Measurements from ENCODE around the gene WWOX. TPM values are rescaled to one million over a fixed set of nuclear protein-coding genes. Genes with fewer than 3 reads are reported as not detected.

Gene WWOX
- total RNA-seq, 1 donor from 2014 or later: 34.9 TPM

DNA sequence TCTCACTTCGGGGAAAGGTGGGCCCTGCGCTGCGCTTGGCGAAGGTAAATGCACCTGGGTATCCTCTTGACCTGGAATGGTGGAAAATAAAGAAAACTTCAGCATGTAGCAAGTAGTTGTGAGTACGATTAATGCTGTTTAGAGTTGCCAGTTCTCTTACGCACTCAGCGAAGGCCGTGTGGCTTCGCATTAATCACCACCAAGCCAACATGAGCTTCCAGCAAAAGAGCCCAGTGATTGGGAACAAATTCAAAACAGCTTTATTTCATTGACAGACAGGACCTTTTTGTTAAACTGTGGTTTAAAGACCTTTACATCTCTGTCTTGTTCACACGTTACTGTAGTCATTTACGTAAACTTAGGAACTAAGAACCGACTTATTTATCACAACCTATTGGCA is 969.7 kb downstream of the WWOX start:
- Histone ChIP-seq H3K4me3 (ENCODE audit: low read depth, low read length) (no peak overlapping the region), H3K27me3 (ENCODE audit: control insufficient read depth, insufficient read depth, low read length) (no peaks in the 10 kb centered on the region), H3K36me3 (ENCODE audit: control insufficient read depth, insufficient read depth, low read length) (no peaks in the 10 kb centered on the region)
- DNase-seq (ENCODE audit: low read depth): no peak
- TF ChIP-seq CTCF (IDR thresholded peaks at IDR 0.05; ENCODE audit: insufficient read depth, low read length, poor library complexity, severe bottlenecking): no peak

DNA sequence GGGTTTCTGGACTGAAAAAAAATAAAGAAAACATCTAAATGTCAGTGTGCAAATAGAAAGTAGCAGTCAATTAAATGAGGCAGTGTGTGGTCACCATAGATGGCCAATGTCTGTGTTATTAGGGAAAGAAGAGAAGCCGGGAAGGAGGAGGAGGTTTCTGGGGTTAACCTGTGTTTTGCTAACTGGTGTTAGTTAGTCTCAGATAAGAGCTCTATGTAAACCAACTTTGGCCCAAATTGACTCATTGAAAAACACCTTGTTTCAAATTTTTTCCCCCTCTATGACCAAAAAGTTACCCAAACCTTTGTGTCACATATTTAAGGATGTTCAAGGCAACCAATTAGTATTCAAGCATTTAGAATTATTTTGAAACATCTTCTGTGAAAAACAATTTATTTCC is 970.2 kb downstream of the WWOX start:
- DNase-seq (ENCODE audit: low read depth): no peak
- Histone ChIP-seq H3K27me3 (ENCODE audit: control insufficient read depth, insufficient read depth, low read length) (no peaks in the 10 kb centered on the region), H3K4me3 (ENCODE audit: low read depth, low read length) (no peak overlapping the region), H3K36me3 (ENCODE audit: control insufficient read depth, insufficient read depth, low read length) (no peaks in the 10 kb centered on the region)
- TF ChIP-seq CTCF (IDR thresholded peaks at IDR 0.05; ENCODE audit: insufficient read depth, low read length, poor library complexity, severe bottlenecking): no peak

DNA sequence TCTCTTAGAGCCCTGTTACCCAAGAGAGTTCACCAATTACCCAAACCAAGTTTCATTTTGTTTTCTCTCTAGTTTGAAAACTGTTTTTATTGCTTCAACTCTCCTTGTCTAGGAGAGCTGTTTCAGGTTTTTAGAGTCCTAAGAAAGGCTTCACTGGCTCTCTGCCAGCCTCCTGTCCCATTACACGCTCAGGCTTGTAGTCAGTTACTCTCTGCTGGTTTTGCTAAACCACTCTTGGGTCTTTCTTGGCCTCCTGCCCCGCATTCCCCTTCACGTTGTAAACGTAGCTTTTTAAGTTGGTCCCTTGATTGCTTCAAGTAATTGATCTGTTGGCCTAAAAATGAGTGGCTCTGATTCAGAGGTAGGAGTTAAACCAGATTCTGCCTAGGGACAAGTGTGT is 972.0 kb downstream of the WWOX start:
- no peaks in the 10 kb centered on the region for H3K36me3 ChIP-seq (ENCODE audit: control insufficient read depth, insufficient read depth, low read length)
- TF ChIP-seq CTCF (IDR thresholded peaks at IDR 0.05; ENCODE audit: insufficient read depth, low read length, poor library complexity, severe bottlenecking): no peak
- no peak for DNase-seq (ENCODE audit: low read depth)
- H3K4me3 ChIP-seq (ENCODE audit: low read depth, low read length): no peak overlapping the region
- no peaks in the 10 kb centered on the region for H3K27me3 ChIP-seq (ENCODE audit: control insufficient read depth, insufficient read depth, low read length)

GRCh38 chr16:79072517-79072916 is 973.1 kb downstream of the WWOX start:
- DNase-seq (ENCODE audit: low read depth): no peak
- Histone ChIP-seq H3K4me3 (ENCODE audit: low read depth, low read length) (no peak overlapping the region), H3K36me3 (ENCODE audit: control insufficient read depth, insufficient read depth, low read length) (no peaks in the 10 kb centered on the region), H3K27me3 (ENCODE audit: control insufficient read depth, insufficient read depth, low read length) (no peaks in the 10 kb centered on the region)
- TF ChIP-seq CTCF (IDR thresholded peaks at IDR 0.05; ENCODE audit: insufficient read depth, low read length, poor library complexity, severe bottlenecking): no peak

GRCh38 chr16:79073566-79073965 is 974.1 kb downstream of the WWOX start:
- Histone ChIP-seq H3K4me3 (ENCODE audit: low read depth, low read length) (no peak overlapping the region), H3K36me3 (ENCODE audit: control insufficient read depth, insufficient read depth, low read length) (no peaks in the 10 kb centered on the region), H3K27me3 (ENCODE audit: control insufficient read depth, insufficient read depth, low read length) (no peaks in the 10 kb centered on the region)
- no peak for TF ChIP-seq CTCF (IDR thresholded peaks at IDR 0.05; ENCODE audit: insufficient read depth, low read length, poor library complexity, severe bottlenecking)
- no peak for DNase-seq (ENCODE audit: low read depth)

- H3K27me3 ChIP-seq (ENCODE audit: control insufficient read depth, insufficient read depth, low read length): no peaks in the 10 kb centered on the region
- TF ChIP-seq CTCF (IDR thresholded peaks at IDR 0.05; ENCODE audit: insufficient read depth, low read length, poor library complexity, severe bottlenecking): no peak
- no peak overlapping the region for H3K4me3 ChIP-seq (ENCODE audit: low read depth, low read length)
- DNase-seq (ENCODE audit: low read depth): no peak
- H3K36me3 ChIP-seq (ENCODE audit: control insufficient read depth, insufficient read depth, low read length): no peaks in the 10 kb centered on the region
Observed at GRCh38 chr16:79074541-79074940, 975.1 kb downstream of the WWOX start.

Data from kidney epithelial cell (primary cell).